GM18499 (cell line): ENCODE results near the gene PXDN.
"Not testable (repeated sequence)": the region's sequence is repeated elsewhere in the genome, so short reads cannot be mapped to it uniquely, and the experiment has no call there.

Experiments used
- ATAC-seq: cut with Tn5 transposase; IDR thresholded peaks from one replicate; pipeline ENCODE4 v1.9.1; 2021; ENCODE audit warnings: moderate number of reproducible peaks; ENCODE audit not compliant: insufficient read depth, unreplicated experiment

Gene PXDN

DNA sequence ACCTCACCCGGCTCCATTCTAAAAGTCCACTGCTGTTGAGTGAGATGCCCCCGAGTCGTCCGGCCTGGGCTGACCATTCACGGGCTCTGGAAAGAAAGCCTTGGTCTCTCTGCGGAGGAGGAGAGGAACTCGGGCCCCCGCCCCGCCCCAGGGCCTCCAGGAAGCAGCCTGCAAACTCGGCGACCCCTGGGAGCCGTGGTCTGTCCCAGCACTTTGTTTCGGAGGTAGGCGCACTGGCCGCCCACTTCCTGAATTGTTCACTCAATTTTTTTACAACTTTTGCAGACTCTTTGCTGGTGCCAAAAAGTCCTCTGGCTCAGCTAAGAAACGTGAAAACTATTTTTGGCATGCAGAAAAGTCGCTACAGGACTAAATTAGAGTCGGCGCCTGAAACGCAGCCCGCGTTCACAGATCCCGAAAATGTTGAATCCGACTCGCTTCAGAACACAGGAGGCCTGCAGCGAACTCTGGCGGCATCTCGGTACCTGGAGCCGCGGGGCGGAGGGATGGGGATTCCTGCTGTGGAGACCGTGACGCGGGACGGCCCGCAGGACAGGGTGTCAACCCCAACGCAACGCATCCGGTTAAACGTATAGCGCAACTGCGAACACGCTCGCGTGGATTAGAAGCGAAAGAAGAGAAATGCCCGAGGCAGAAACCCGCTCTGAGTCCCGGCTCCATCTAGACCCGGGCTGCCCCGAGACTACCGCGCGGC, 1.5 kb downstream of the PXDN start:
- no peak for ATAC-seq

DNA sequence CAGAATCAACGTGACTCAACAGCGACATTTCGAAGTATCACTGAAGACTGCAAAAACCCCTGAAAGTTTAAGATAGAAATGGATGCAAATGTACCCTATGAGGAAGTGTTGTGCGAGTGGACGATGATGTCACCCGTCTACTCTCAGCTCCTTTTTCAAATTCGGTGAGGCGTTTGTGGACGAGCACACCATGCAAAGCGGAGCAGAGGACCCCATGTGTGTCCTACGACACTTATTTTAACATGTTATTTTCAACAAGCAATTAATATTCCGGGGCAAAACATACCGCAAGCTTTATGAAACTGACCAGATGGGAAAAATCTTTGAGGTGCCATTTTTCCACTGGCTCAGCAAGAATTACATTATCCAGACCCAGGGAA, 2.0 kb downstream of the PXDN start:
- ATAC-seq = no peak

DNA sequence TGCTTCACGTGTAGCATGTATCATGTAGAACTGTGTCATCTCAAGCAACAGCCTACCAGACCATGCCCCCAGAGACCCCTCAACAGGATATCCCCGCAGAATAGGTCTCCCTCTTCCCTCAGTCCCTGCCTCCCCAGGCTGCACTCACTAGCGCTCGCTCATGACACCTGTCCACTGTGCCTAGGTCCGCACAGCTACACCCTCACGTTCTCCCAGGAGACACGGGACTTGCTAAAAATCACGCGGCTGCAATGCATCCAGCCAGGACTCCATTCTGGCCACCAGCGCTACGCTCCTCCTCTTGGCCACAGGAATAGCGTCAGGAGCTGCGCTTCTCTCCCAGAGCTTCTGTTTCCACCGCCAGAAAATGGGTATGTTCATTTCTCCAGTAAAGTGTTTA, 2.5 kb downstream of the PXDN start:
- no peak for ATAC-seq

DNA sequence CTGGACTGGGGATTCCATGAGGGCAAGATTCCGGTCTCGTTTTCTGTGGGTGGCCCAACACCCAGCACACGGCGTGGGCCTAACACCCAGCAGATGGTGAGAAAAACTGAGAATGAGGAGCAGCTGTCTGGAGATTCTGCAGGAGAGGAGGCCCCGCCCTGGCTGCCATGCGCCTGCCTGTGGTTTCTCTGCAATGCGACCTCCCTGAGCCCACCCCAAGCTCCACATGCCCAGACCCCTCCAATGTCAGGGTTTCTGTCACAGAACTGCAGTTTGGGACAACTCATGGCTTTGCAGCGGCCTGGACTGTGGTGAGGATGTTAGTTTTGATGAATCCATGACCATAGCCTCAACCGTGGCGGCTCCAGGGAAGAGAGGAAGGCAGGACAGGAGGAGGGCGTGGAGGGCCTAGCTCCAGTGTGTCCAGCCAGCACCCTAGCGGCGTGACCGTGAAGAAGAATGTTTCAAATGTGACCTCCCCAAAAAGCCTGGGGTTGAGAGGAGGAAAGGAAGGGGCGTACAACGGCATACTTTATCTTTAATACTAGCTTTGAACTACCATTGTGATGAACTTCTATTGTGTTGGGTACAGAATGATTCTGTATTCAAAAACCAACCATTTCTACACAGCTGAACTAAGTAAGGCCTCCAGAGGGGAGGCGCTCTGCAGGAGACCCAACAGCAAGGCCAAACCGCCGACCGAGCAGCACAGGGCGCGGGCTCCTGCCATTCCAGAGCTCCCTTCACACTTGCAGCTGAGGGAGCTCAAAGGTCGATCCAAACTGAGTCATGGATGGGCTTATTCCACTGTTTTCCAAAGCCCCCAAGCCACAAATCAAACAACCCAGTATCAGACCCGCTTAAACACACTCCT, 3.4 kb downstream of the PXDN start:
- ATAC-seq = no peak

DNA sequence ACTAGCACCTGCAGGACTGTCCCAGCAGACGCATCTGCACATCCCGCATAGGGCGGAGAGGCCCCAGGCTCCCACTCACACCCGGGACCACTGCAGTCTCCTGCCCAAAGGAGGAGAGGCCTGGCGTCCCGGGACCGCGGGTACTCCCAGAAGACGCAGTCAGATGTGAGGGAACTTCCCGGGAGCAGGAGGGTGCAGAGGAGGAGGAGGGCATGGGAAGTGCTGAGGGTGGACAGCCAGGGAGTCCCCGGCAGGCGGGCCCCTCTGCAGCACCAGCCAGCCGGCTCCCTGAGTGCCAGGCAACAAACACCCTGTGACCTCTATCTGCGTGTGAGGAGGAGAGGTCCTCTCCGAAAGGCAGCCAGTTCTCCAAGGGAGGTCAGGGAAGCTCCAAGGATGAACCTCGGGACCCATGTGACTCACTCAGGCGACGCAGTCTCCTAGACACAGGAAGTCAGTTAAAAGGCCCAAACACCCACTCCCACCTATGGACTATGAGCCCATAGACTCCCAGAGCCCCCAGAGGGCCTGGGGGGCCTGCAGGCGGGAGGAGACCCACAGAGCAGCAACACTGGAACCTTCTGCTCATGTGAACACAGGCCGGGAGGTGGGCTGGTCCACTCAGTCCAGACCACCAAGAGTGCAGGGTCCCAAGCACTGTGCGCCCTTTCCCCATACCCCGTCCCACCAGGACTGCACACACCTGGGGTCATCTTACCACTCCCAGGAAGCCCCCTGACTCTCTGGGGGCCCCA, 4.2 kb downstream of the PXDN start:
- ATAC-seq = no peak

DNA sequence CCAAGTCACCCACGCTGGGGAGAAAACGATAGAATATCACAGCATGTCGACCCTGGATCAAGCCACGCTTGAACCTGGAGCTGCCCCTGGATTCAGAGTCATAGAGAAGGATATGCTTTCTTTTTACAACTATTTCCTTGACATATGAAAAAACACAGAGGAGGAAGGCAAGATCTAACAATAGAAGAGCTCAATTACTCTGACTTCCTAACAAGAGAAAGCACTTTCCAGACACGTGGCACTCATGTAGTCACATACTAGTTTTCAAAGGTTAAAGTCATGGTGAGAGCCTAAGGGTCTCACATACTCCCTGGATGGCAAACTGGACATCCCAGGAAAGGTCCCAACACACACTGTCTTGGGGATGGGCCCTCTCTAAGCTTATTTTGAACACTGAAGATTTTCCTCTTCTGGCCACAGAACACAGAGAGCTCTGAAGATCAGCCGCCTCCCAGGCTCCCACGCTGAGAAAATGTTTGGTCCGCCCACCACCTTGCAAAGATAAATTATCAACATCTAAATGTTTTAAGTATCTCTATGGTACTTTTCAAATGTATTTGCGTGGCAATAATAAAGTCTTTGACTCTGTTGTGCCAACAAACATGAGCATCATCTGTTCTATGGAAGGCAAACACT, 4.9 kb downstream of the PXDN start:
- ATAC-seq = no peak

DNA sequence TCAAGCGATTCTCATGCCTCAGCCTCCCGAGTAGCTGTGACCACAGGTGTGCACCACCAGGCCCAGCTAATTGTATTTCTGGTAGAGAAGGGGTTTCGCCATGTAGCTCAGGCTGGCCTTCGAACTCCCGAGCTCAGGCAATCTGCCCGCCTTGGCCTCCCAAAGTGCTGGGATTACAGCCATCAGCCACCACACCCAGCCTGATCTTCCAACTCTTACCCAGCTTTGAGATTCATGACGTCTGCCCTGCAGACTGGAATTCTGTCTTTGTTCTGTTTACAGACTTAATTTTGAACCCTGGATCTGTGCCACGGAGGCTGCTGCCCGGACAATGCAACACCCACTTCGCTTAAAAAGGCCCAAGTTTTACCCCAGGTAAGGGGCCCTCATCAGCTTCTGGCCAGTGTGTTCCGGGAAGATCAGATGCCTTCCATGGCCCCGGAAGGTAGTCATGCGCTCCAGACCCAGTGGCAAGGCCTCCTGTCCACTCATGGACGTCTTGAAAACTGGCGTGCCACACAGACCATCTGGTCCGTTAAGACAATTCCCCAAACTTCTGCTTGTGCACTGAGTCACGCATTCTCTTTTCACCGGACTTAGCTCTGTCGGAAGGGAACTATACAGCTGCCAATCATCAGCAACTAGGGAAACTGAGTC, 5.5 kb downstream of the PXDN start:
- ATAC-seq = no peak

DNA sequence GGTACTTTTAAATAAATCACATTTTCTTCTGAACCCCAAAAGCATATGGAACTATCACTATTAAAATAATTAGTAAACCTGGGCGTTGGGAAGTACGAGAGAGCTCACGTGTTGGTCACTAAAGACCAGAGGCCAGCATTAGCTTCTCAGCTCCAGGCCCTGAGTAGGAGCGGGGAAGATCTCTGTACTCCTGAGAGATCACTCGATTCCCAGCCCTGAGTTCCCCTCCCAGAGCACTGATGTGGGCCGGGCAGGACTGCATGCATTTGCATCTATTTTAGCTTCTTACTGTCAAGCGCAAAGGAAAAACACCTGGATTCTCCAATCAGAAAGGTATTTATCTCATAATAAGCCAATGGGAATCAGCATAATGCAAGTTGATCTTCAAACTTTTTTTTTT, 6.2 kb downstream of the PXDN start:
- no peak for ATAC-seq

DNA sequence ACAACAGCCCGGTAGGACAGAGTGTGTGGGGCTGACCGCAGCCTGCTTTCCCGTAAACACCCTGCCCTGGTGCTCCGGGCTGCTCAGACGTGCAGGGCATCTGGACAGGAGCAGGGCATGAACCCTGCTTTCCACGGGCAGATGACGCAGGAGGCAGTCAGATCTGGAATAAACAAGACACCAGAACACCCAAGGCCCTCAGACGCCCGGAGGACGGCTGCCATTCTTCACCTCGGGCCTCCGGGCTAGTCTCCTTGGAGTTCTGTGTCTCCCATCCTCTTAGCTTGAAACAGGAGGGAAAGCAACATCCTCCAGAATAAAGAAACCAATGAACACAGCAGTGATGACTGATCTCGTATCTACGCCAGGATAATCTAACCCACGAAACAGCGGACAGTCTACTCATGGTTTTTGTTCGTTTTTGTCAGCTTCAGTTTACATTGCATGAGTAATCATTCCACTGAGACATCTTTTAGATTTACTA, 7.3 kb downstream of the PXDN start:
- no peak for ATAC-seq

DNA sequence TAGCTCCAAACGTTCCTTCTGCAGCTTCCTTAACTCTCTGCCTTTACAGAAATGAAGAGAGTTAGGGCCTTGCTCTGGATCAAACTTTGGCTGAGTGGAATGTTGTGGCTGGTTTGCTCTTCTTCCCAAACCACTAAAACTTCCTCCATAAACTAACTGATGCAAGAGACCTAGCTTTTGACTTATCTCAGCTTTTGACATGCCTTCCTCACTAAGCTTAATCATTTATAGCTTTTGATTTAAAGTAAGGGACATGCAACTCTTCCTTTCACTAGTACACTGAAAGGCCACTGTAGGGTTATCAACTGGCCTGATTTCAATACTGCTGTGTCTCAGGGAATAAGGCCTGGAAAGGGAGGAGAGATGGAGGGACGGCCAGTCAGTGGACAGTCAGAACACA, 8.3 kb downstream of the PXDN start:
- no peak for ATAC-seq

DNA sequence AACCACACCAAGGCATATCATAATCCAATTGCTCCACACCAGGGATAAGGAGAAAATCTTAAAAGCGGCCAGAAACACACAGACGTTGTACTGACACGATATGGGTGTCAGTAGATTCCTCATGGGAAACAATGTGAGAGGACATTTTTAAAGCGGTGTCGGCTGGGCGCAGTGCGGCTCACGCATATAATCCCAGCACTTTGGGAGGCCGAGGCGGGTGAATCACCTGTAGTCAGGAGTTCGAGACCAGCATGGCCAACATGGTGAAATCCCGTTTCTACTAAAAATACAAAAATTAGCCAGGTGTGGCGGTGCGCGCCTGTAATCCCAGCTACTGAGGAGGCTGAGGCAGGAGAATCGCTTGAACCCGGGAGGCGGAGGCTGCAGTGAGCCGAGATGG, 11.0 kb downstream of the PXDN start:
- ATAC-seq = not testable (repeated sequence)

DNA sequence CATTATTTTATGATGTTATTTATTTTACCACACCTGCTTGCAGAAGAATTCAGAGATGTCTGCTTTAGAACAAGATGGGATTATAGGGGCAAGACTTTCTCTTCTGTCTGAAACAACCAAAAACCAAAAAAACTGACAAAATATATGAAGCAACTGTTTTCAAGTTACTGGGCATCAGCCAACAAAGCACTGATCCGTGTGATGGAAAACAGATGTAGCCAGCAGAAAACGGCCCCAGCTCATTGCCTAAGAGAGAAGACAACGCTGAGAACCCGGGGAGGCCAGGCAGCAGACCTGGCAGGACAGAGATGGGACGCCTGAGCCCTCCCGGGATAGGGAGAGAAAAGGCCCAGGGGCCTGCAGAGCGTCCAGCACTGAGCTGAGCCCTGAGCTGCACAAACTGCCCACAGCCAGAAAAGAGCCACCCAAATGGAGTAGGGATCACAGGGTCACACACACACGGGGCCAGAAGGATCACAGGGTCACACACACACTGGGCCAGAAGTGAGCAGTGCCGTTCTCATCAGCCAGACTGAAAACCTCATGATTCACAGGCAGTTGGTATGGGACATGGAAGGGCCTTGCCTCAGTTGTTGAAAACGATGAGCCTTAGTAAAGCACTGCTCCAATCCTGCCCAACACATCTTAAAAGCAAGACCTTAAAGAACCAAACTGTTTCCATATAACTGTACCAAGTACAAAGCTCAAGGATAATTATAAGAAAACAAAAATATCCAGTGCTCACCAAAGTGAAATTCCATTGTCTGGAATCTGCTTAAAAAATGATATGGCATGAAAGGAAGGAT, 12.1 kb downstream of the PXDN start:
- ATAC-seq = no peak

DNA sequence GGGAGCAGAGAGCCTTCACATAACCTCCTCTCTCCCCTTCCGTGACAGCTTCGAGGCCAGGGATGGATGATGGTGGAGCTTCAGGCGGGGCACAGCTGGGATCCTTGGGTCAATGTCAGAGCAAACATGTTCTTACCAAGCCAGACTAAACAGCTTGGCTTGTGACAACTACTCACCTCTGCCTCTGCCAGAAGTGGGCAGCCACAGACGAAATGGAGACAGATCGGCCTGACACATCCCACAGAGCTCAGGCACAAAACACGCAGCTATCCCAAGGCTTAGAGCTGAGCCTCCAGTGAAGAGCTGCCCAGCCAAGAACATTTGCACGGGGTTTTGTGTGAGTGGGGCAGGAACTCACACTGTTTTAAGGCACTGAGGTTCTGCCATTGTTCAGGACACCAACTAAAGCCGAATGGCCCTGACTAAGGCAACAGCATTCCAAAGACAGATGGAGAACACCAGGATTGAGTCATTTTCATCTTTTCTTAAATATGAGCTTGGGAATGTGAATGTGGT, 12.8 kb downstream of the PXDN start:
- no peak for ATAC-seq

DNA sequence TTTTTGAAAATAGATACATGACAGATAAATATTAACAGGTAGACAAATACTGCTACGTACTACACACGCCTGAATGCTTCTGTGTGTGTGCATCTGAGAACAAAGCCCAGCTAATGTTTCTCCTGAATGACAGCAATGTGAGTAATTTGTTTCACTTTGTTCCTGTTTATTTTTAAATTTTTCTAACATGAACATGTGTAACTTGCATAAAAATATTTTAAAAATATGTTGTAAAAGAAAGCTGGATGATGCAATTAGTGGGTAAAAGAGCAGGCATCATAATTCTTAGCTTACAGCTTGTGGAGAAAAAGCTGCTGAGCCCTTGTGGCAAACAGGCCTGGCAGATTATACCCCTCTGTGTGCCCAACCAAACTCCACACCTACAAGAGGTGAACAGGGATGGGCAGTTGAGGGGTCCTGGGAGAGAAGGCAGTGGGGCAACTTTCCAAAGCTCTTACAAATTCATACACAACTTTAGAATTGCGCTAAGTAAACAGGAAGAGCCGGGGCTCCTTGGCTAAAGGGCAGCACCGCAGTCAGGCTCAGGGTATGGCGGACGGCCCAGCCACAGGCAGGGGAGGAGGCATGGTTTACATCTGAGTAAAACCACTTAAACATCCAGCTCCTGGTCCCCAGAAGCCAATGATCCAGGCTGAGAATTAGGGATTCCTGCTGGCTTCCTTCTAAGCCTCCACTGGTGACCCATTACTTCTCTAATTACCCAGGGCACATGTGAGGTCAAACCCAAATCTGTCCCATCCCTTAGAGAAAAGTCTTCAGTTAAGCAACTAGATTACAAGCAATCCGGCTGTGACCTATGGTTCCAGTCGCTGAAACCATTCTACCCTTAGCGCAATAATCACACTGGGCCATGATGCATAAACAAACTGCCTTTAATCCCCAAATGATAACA, 14.0 kb downstream of the PXDN start:
- ATAC-seq = no peak

DNA sequence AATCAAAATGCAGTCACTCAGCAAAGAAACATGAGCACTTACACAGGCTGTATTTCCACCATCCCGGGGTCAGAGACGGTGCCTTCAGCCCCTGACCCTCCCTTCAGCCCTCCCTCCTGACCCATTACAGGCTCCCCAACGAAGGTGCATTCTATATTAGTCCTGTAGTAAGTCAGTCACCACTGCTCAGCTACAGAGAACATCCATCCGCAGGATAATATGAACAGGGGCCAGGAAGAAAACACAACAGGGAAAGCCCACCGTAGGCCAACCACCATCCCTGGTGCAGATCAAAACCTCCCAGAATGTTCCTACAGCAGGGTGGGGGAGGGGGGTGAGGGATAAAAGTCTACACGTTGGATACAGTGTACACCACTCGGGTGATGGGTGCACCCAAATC, 15.1 kb downstream of the PXDN start:
- no peak for ATAC-seq

DNA sequence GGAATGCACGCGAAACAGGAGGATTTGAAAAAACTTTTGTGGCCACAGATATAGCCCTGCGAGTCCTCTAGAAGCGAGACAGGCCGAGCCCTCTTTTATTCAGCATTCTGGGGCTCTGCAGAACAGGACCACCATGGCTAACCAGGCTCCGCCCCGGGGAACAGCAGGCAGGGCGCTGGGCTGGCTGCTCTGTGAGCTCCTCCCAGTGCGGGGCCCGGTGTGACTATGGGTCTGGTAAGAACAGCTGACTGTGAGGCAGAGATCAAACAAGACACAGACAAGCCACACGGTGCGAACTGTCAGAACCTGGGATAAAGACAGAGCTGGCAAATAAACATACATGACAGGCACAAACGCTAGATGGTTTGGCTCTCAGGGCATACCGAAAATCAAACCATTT, 15.5 kb downstream of the PXDN start:
- no peak for ATAC-seq

DNA sequence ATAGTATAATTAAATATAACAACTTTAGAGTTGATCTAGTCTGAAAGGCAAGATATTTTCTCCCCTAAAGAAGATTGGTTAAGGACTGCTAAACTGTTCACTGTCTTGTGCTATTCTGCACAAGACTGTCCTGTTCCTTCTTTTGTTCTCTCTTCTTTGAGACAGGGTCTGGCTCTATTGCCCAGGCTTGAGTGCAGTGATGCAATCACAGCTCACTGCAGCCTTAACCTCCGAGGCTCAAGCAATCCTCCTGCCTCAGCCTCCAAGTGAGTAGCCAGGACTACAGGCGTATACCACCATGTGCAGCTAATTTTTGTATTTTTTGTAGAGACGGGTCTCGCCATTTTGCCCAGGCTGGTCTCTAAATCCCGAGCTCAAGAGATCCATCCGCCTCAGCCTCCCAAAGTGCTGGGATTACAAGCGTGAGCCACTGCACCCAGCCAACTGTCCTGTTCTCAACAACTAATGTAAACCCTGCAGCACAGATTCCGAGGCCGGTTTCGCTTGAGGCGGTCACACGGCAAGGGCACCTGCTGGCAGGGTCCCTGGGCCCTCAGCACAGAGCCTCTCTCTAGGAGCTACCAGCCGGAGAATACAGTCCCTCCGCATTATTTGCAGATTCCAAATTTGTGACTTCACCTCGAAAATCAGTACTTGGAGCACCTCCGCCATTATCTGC, 16.4 kb downstream of the PXDN start:
- no peak for ATAC-seq
